SK-N-SH treated with all-trans-retinoic acid at 6 μM for 48 hours (cell line): Measurements from ENCODE around the gene YTHDC2.

Experiments used
- OSR1 ChIP-seq: fragments of 250-450 bp; sonication (Bioruptor Pico); IDR thresholded peaks from 2 replicates; pipeline ENCODE4 v1.8.0; 2022; ENCODE audit warnings: moderate library complexity, mild to moderate bottlenecking, inconsistent platforms
- SNAI2 ChIP-seq: fragments of 250-450 bp; sonication (Bioruptor Pico); IDR thresholded peaks from 2 replicates; pipeline ENCODE4 v1.5.0; 2020; ENCODE audit warnings: mild to moderate bottlenecking, moderate library complexity
- ZNF565 ChIP-seq: fragments of 450-650 bp; formaldehyde crosslinking; conservative IDR thresholded peaks from 2 replicates; pipeline ENCODE4 v1.5.0; 2020; ENCODE audit warnings: low read depth, mild to moderate bottlenecking, moderate library complexity
- ZNF8 ChIP-seq: fragments of 450-650 bp; formaldehyde crosslinking; IDR thresholded peaks from 2 replicates; pipeline ENCODE4 v1.5.0; 2020; ENCODE audit warnings: mild to moderate bottlenecking, moderate library complexity

- no peak for TF ChIP-seq SNAI2
- no peak for TF ChIP-seq OSR1
- no peak for TF ChIP-seq ZNF565 (CRISPR knock-in tag)
- TF ChIP-seq ZNF8: no peak
Measured at GRCh38 chr5:113514289-113514635, 768 bp downstream of the YTHDC2 start.
